HCT116 (cell line): Measurements from ENCODE around the gene ZMAT1. TPM values are rescaled to one million over a fixed set of nuclear protein-coding genes. Genes with fewer than 3 reads are reported as not detected.

Experiments used
- ATAC-seq: fragments of 200-7000 bp; cut with Tn5 transposase; 2 replicates; pipeline ENCODE4 v1.9.1; 2020; ENCODE audit warnings: mild to moderate bottlenecking, moderate library complexity
- BruUV-seq: library from RNA; stranded (reverse); fragments of 400-500 nt; replicated peaks from 2 replicates; lab custom pipeline; 2021; lab: Mats Ljungman, UMichigan
- CTCF ChIA-PET: fragments of 300-600 bp; sonication (Branson Sonifier 250); formaldehyde crosslinking; loops from one replicate; lab custom pipeline; 2021; ENCODE audit warnings: antibody characterized with exemption; lab: Charles Lee
- POLR2A ChIA-PET: fragments of 300-600, 350-600 bp; sonication (Branson Sonifier 250); formaldehyde crosslinking; loops from one replicate; lab custom pipeline; 2021; ENCODE audit warnings: antibody characterized with exemption; lab: Charles Lee
- RAD21 ChIA-PET, 2 experiments: fragments of 300-600 bp; sonication (Branson Sonifier 250); formaldehyde crosslinking; loops; one replicate each; lab custom pipeline; 2023; ENCODE audit warnings: low total read pairs in 2 of 2; ENCODE audit not compliant: uncharacterized antibody in 2 of 2, unreplicated experiment in 2 of 2, low non-redundant PET in 1 of 2; lab: Charles Lee
- DNase-seq: peaks from one replicate; pipeline ENCODE4 v3.0.0-alpha.2; 2010; ENCODE audit warnings: low read depth, low spot score
- H2AFZ ChIP-seq: fragments of 200-600 bp; shearing (Covaris generic), sonication (generic); 2 replicates; pipeline ENCODE4 v1.6.1; 2017; ENCODE audit warnings: low read depth, mixed run types, mixed read lengths, antibody characterized with exemption, low read length; ENCODE audit not compliant: poor library complexity, severe bottlenecking
- H3K27ac ChIP-seq: 2 replicates; pipeline ENCODE4 v1.5.1; 2012; ENCODE audit warnings: low read depth, low read length
- H3K27me3 ChIP-seq: fragments of 200-600 bp; sonication (generic); 2 replicates; pipeline ENCODE4 v1.6.1; 2016; ENCODE audit warnings: mixed run types, low read length, mixed read lengths; ENCODE audit not compliant: insufficient read depth
- H3K36me3 ChIP-seq, 2 experiments: fragments of 200-500 bp in 1 of 2; fragments of 200-600 bp in 1 of 2; sonication (Bioruptor generic) in 1 of 2; sonication (generic) in 1 of 2; 2 replicates each; pipeline versions ENCODE4 v1.5.1 to v1.6.1; 2014 to 2016; ENCODE audit warnings: low read length in 2 of 2, inconsistent platforms in 1 of 2, mixed read lengths in 1 of 2, mixed run types in 1 of 2; ENCODE audit not compliant: insufficient read depth in 2 of 2, control insufficient read depth in 1 of 2
- H3K4me1 ChIP-seq, 2 experiments: fragments of 200-600 bp in 1 of 2; sonication (generic) in 1 of 2; 2 replicates each; pipeline versions ENCODE4 v1.5.1 to v1.6.1; 2012 to 2017; ENCODE audit warnings: low read length in 2 of 2, inconsistent platforms in 1 of 2, mild to moderate bottlenecking in 1 of 2, mixed read lengths in 1 of 2, mixed run types in 1 of 2, moderate library complexity in 1 of 2; ENCODE audit not compliant: insufficient read depth in 2 of 2, control insufficient read depth in 1 of 2
- H3K4me2 ChIP-seq: fragments of 200-600 bp; sonication (generic); 2 replicates; pipeline ENCODE4 v1.6.1; 2017; ENCODE audit warnings: mixed run types, low read length, mixed read lengths
- H3K4me3 ChIP-seq, 2 experiments: fragments of 200-600 bp in 1 of 2; sonication (generic) in 1 of 2; replicated peaks in 1 of 2; 2 replicates each; pipeline ENCODE4 v1.5.1; 2011 to 2016; ENCODE audit warnings: low read length in 2 of 2, control low read depth in 1 of 2, low read depth in 1 of 2, mild to moderate bottlenecking in 1 of 2, mixed read lengths in 1 of 2, mixed run types in 1 of 2
- H3K79me2 ChIP-seq: fragments of 200-600 bp; sonication (generic); 2 replicates; pipeline ENCODE4 v1.6.1; 2017; ENCODE audit warnings: mild to moderate bottlenecking, mixed run types, low read length, moderate library complexity, mixed read lengths; ENCODE audit not compliant: insufficient read depth
- H3K9ac ChIP-seq: fragments of 200-600 bp; sonication (generic); 2 replicates; pipeline ENCODE4 v1.6.1; 2016; ENCODE audit warnings: low read length, mixed read lengths
- H3K9me2 ChIP-seq: fragments of 200-600 bp; sonication (generic), shearing (Covaris generic); 2 replicates; pipeline ENCODE4 v1.6.1; 2017; ENCODE audit warnings: mixed run types, mild to moderate bottlenecking, moderate library complexity; ENCODE audit not compliant: insufficient read depth
- H3K9me3 ChIP-seq, 2 experiments: fragments of 200-500 bp in 1 of 2; fragments of 200-600 bp in 1 of 2; sonication (Bioruptor generic) in 1 of 2; sonication (generic) in 1 of 2; 2 replicates each; pipeline ENCODE4 v1.6.1; 2014 to 2017; ENCODE audit warnings: low read length in 2 of 2, mixed read lengths in 2 of 2, inconsistent platforms in 1 of 2, low read depth in 1 of 2, mild to moderate bottlenecking in 1 of 2, mixed run types in 1 of 2, moderate library complexity in 1 of 2; ENCODE audit not compliant: control insufficient read depth in 1 of 2, insufficient read depth in 1 of 2
- H4K20me1 ChIP-seq: fragments of 200-600 bp; sonication (generic), shearing (Covaris generic); 2 replicates; pipeline ENCODE4 v1.6.1; 2017; ENCODE audit warnings: mixed run types, mild to moderate bottlenecking, moderate library complexity; ENCODE audit not compliant: insufficient read depth
- CBX3 ChIP-seq: IDR thresholded peaks from 2 replicates; pipeline ENCODE4 v1.6.1; 2012; ENCODE audit warnings: low read depth
- CEBPB ChIP-seq: IDR thresholded peaks from 2 replicates; pipeline ENCODE4 v1.6.1; 2012; ENCODE audit warnings: low read depth
- CTCF ChIP-seq, 3 experiments: fragments of 200-600 bp in 1 of 3; sonication (generic) in 1 of 3; IDR thresholded peaks in 2 of 3; conservative IDR thresholded peaks in 1 of 3; 2 replicates each; pipeline ENCODE4 v1.5.1; 2012 to 2017; ENCODE audit warnings: low read depth in 2 of 3, low read length in 2 of 3, antibody characterized with exemption in 1 of 3, borderline replicate concordance in 1 of 3, control low read depth in 1 of 3, mild to moderate bottlenecking in 1 of 3, mixed read lengths in 1 of 3, mixed run types in 1 of 3, moderate library complexity in 1 of 3; ENCODE audit not compliant: insufficient read depth in 1 of 3
- EGR1 ChIP-seq: IDR thresholded peaks from 2 replicates; pipeline ENCODE4 v1.6.1; 2012; ENCODE audit warnings: low read depth
- ELF1 ChIP-seq: IDR thresholded peaks from 2 replicates; pipeline ENCODE4 v1.6.1; 2012; ENCODE audit warnings: low read depth, borderline replicate concordance
- FOSL1 ChIP-seq: IDR thresholded peaks from 2 replicates; pipeline ENCODE4 v1.6.1; 2012; ENCODE audit warnings: low read depth
- POLR2A ChIP-seq: IDR thresholded peaks from 2 replicates; pipeline ENCODE4 v1.7.0; 2011; ENCODE audit warnings: borderline replicate concordance; ENCODE audit not compliant: insufficient read depth, insufficient read length; ENCODE audit errors: extremely low read depth
- RAD21 ChIP-seq: IDR thresholded peaks from 2 replicates; pipeline ENCODE4 v1.6.1; 2012; ENCODE audit warnings: low read depth, mild to moderate bottlenecking
- SP1 ChIP-seq: IDR thresholded peaks from 2 replicates; pipeline ENCODE4 v1.6.1; 2012; ENCODE audit warnings: low read depth
- SRF ChIP-seq: IDR thresholded peaks from 2 replicates; pipeline ENCODE4 v1.6.1; 2012; ENCODE audit warnings: low read depth
- TCF7L2 ChIP-seq: IDR thresholded peaks from 2 replicates; pipeline ENCODE4 v1.7.0; 2011; ENCODE audit warnings: borderline replicate concordance, inconsistent platforms; ENCODE audit not compliant: insufficient read depth, insufficient read length; ENCODE audit errors: extremely low read depth
- ZFX ChIP-seq: fragments of 450-650 bp; IDR thresholded peaks from 2 replicates; pipeline ENCODE4 v1.6.1; 2017
- intact Hi-C: fragments of 100-400 bp; cut with micrococcal nuclease; formaldehyde crosslinking; loops from 2 replicates; pipeline ENCODE4 v1.10.0; 2022
- total RNA-seq: library from RNA; stranded (reverse); gene quantifications from one replicate; pipeline ENCODE4 v1.2.1, GENCODE V29; 2021; ENCODE audit not compliant: unreplicated experiment
- TF ChIP-seq, protein P1 (sequence below): IDR thresholded peaks from 2 replicates; pipeline ENCODE4 v1.6.1; 2012; ENCODE audit warnings: low read depth
- TF ChIP-seq, protein P2 (sequence below): IDR thresholded peaks from 2 replicates; pipeline ENCODE4 v1.6.1; 2012

Gene ZMAT1
- total RNA-seq, 1 experiment from 2014 or later, result 0.69 TPM

DNA sequence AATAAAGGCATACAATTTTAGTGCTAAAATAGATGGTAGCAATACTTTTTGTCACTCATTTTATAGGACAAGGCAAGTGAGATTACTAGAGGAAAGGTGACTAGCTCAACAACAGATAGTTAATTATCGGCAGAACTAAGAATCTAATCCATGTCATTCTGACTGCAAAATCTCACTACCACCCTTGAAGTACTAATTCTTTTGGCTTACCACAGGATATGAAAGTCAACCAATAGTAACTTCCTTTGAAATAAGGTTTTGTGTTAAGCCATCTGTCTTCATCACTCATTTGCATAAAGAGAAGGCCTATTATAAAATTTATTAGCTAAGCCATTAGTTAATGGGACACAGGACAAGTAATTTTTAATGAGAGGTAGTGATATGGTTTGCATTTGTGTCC lies 25.3 kb upstream of the ZMAT1 start:
- RAD21 ChIA-PET, result no interaction called here
- Histone ChIP-seq H3K4me2 (no peak overlapping the region), H3K4me1 (no peaks in the 10 kb centered on the region), H3K9me2 (no peaks in the 10 kb centered on the region), H3K9me3 (no peaks in the 10 kb centered on the region), H4K20me1 (no peaks in the 10 kb centered on the region), H3K4me3 (no peak overlapping the region), H3K36me3 (no peaks in the 10 kb centered on the region), H3K27ac (no peak overlapping the region), H3K9ac (no peak overlapping the region), H3K27me3 (no peaks in the 10 kb centered on the region), H3K79me2 (no peaks in the 10 kb centered on the region), H2AFZ (no peak overlapping the region)
- intact Hi-C loops, result no loop called here
- POLR2A ChIA-PET, result no interaction called here
- ATAC-seq, result no peak
- DNase-seq, result no peak
- BruUV-seq, result no TSS peak
- CTCF ChIA-PET, result no interaction called here
- no peak for TF ChIP-seq TCF7L2

DNA sequence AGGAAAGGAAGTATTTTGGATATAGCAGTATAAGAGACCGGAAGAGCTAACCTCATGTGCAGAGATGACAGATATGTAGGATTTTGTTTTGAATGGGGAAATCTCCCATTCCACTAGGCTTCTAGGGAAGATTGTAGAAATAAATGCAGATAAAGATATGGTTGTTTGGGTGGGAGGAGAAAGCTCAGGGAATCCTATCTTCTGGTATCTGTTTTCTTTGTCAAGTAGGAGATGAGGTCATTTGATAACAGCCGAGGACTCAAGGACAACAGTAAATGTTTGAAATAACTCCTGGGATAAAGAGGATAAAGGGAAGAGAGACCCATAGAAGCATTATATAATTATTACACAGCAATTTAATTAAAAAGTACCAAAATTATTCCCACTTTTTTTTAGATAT lies 24.7 kb upstream of the ZMAT1 start:
- intact Hi-C loops, result no loop called here
- no peak overlapping the region for H3K27ac ChIP-seq
- ChIA-PET RAD21 (no interaction called here), CTCF (no interaction called here), POLR2A (no interaction called here)
- H3K79me2 ChIP-seq, result no peaks in the 10 kb centered on the region
- no peaks in the 10 kb centered on the region for H3K27me3 ChIP-seq
- H2AFZ ChIP-seq, result no peak overlapping the region
- no peaks in the 10 kb centered on the region for H4K20me1 ChIP-seq
- no peaks in the 10 kb centered on the region for H3K9me3 ChIP-seq
- no peaks in the 10 kb centered on the region for H3K9me2 ChIP-seq
- ATAC-seq (no peak), DNase-seq (no peak)
- H3K36me3 ChIP-seq, result no peaks in the 10 kb centered on the region
- H3K4me3 ChIP-seq, result no peak overlapping the region
- TF ChIP-seq, protein P1, sequence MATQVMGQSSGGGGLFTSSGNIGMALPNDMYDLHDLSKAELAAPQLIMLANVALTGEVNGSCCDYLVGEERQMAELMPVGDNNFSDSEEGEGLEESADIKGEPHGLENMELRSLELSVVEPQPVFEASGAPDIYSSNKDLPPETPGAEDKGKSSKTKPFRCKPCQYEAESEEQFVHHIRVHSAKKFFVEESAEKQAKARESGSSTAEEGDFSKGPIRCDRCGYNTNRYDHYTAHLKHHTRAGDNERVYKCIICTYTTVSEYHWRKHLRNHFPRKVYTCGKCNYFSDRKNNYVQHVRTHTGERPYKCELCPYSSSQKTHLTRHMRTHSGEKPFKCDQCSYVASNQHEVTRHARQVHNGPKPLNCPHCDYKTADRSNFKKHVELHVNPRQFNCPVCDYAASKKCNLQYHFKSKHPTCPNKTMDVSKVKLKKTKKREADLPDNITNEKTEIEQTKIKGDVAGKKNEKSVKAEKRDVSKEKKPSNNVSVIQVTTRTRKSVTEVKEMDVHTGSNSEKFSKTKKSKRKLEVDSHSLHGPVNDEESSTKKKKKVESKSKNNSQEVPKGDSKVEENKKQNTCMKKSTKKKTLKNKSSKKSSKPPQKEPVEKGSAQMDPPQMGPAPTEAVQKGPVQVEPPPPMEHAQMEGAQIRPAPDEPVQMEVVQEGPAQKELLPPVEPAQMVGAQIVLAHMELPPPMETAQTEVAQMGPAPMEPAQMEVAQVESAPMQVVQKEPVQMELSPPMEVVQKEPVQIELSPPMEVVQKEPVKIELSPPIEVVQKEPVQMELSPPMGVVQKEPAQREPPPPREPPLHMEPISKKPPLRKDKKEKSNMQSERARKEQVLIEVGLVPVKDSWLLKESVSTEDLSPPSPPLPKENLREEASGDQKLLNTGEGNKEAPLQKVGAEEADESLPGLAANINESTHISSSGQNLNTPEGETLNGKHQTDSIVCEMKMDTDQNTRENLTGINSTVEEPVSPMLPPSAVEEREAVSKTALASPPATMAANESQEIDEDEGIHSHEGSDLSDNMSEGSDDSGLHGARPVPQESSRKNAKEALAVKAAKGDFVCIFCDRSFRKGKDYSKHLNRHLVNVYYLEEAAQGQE, result no peak
- TF ChIP-seq EGR1 (no peak), CBX3 (no peak), SP1 (no peak), TCF7L2 (no peak), FOSL1 (no peak), CEBPB (no peak), RAD21 (no peak), SRF (no peak), POLR2A (no peak), CTCF (IDR thresholded peaks at IDR 0.05 in 2 of 3, conservative IDR thresholded peaks at IDR 0.05 in 1 of 3; ENCODE audit: borderline replicate concordance in 1 of 3, insufficient read depth in 1 of 3, low read depth in 2 of 3, low read length in 2 of 3) (no peak), ZFX (no peak), ELF1 (no peak)
- TF ChIP-seq, protein P2, sequence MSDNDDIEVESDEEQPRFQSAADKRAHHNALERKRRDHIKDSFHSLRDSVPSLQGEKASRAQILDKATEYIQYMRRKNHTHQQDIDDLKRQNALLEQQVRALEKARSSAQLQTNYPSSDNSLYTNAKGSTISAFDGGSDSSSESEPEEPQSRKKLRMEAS, result no peak
- no peak overlapping the region for H3K9ac ChIP-seq
- H3K4me1 ChIP-seq, result no peaks in the 10 kb centered on the region
- BruUV-seq, result no TSS peak
- no peak overlapping the region for H3K4me2 ChIP-seq
